Osteoblast (primary cell): ENCODE data around the gene CCDC154. TPM values are rescaled to one million over a fixed set of nuclear protein-coding genes. Genes with fewer than 3 reads are reported as not detected.
A peak's percentile ranks its signal among the peaks of the same experiment; 100 is the strongest.

Source experiments
- DNase-seq: peaks from one replicate; pipeline ENCODE4 v3.0.0; 2011; ENCODE audit warnings: low spot score, mixed read lengths; ENCODE audit not compliant: insufficient read length; ENCODE audit errors: missing footprints
- H2AFZ ChIP-seq: 2 replicates; pipeline ENCODE4 v1.6.0; 2011; ENCODE audit warnings: mild to moderate bottlenecking, low read length
- H3K27ac ChIP-seq: 2 replicates; pipeline ENCODE4 v1.5.1; 2011; ENCODE audit warnings: mild to moderate bottlenecking, low read depth, low read length, moderate library complexity
- H3K27me3 ChIP-seq: 2 replicates; pipeline ENCODE4 v1.6.0; 2012; ENCODE audit warnings: mild to moderate bottlenecking, control low read depth, inconsistent platforms, low read length, moderate library complexity; ENCODE audit not compliant: insufficient read depth
- H3K36me3 ChIP-seq: 2 replicates; pipeline ENCODE4 v1.5.1; 2011; ENCODE audit warnings: mild to moderate bottlenecking, low read length, control low read depth, moderate library complexity; ENCODE audit not compliant: insufficient read depth
- H3K4me1 ChIP-seq: 2 replicates; pipeline ENCODE4 v1.5.1; 2011; ENCODE audit warnings: mild to moderate bottlenecking, low read length, control low read depth, moderate library complexity; ENCODE audit not compliant: insufficient read depth
- H3K4me2 ChIP-seq: 2 replicates; pipeline ENCODE4 v1.6.0; 2011; ENCODE audit warnings: mild to moderate bottlenecking, low read length; ENCODE audit not compliant: insufficient read depth
- H3K4me3 ChIP-seq: fragments of 200-600 bp; sonication (generic); 3 replicates; pipeline ENCODE4 v1.5.1; 2012; ENCODE audit warnings: mild to moderate bottlenecking, low read length, inconsistent platforms; ENCODE audit not compliant: insufficient read depth
- H3K79me2 ChIP-seq: 2 replicates; pipeline ENCODE4 v1.6.0; 2012; ENCODE audit warnings: mild to moderate bottlenecking, low read length, control low read depth, inconsistent platforms; ENCODE audit not compliant: insufficient read depth
- H3K9me3 ChIP-seq: 2 replicates; pipeline ENCODE4 v1.5.1; 2011; ENCODE audit warnings: low read depth, low read length, control low read depth
- H4K20me1 ChIP-seq: 2 replicates; pipeline ENCODE4 v1.6.0; 2012; ENCODE audit warnings: mild to moderate bottlenecking, low read length, control low read depth; ENCODE audit not compliant: insufficient read depth
- total RNA-seq: library from RNA; depleted of rRNA; stranded (reverse); fragments of >200 nt; gene quantifications from 2 replicates; pipeline ENCODE4 v1.2.3, GENCODE V29; 2012
- TF ChIP-seq, protein P1 (sequence below): IDR thresholded peaks from 2 replicates; pipeline ENCODE4 v1.5.1; 2011; ENCODE audit warnings: mild to moderate bottlenecking, low read depth, low read length, moderate library complexity; ENCODE audit errors: extremely low read depth

The CCDC154 gene
- total RNA-seq, 1 donor = 0.36 TPM

- no peaks in the 10 kb centered on the region for H3K27me3 ChIP-seq
- H3K9me3 ChIP-seq = no peaks in the 10 kb centered on the region
- H3K27ac ChIP-seq = peak overlapping the region; percentile 84
- TF ChIP-seq, protein P1, sequence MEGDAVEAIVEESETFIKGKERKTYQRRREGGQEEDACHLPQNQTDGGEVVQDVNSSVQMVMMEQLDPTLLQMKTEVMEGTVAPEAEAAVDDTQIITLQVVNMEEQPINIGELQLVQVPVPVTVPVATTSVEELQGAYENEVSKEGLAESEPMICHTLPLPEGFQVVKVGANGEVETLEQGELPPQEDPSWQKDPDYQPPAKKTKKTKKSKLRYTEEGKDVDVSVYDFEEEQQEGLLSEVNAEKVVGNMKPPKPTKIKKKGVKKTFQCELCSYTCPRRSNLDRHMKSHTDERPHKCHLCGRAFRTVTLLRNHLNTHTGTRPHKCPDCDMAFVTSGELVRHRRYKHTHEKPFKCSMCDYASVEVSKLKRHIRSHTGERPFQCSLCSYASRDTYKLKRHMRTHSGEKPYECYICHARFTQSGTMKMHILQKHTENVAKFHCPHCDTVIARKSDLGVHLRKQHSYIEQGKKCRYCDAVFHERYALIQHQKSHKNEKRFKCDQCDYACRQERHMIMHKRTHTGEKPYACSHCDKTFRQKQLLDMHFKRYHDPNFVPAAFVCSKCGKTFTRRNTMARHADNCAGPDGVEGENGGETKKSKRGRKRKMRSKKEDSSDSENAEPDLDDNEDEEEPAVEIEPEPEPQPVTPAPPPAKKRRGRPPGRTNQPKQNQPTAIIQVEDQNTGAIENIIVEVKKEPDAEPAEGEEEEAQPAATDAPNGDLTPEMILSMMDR = no peak
- peak overlapping the region; percentile 95 for H3K4me2 ChIP-seq
- DNase-seq = no peak
- H3K4me3 ChIP-seq = peak overlapping the region; percentile 85
- peaks cover 9% of the 10 kb centered on the region for H3K4me1 ChIP-seq
- peaks cover 7% of the 10 kb centered on the region for H4K20me1 ChIP-seq
- H2AFZ ChIP-seq = peak overlapping the region; percentile 100
- H3K79me2 ChIP-seq = peaks cover 36% of the 10 kb centered on the region
- peaks cover 12% of the 10 kb centered on the region for H3K36me3 ChIP-seq
Observed at GRCh38 chr16:1492082-1492922, 47.9 kb upstream of the CCDC154 start.

DNA sequence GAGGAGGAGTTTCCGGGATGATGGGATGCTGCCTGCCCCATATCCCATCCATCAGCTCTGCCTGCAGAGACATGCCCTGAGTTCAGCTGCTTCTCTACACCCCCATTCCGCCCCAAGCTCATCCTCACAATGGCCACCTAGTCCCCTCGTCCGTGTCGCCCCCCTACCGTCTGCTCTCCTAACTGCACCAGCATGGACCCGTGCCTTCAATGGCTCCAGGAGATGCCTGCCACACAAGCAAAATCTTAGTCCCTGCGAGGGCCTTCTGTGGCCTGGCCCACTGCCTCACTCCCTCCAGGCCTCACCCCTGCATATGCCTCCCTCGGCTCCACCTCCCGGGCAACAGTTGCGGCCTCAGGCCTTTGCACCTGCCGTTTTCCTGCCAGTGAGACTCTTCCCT, 47.0 kb upstream of the CCDC154 start:
- peaks cover 7% of the 10 kb centered on the region for H4K20me1 ChIP-seq
- H3K27ac ChIP-seq = no peak overlapping the region

DNA sequence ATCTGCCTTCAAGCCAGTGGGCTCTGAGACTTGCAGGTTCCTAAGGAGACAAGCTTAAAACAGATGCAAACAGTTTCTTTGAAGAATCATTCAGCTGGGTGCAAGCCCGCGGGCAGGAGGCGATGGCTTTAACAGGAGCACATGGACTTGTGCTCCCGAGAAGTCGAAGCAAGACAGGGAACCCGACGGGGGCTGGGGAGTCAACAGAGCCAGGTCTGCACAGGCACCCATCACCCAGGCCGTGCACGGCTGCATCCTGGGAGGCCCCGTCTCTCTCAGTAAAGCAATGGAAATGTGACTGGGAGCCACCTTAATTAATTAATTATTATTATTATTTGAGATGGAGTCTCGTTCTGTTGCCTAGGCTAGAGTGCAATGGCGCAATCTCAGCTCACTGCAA, 44.7 kb upstream of the CCDC154 start:
- Histone ChIP-seq H3K4me3 (no peak overlapping the region), H3K9me3 (no peaks in the 10 kb centered on the region), H3K4me2 (no peak overlapping the region), H3K4me1 (peaks cover 7% of the 10 kb centered on the region), H3K36me3 (no peaks in the 10 kb centered on the region), H2AFZ (no peak overlapping the region), H3K27me3 (no peaks in the 10 kb centered on the region), H3K27ac (no peak overlapping the region), H3K79me2 (peaks cover 4% of the 10 kb centered on the region), H4K20me1 (no peaks in the 10 kb centered on the region)
- DNase-seq = no peak
- TF ChIP-seq, protein P1 = no peak

More for the DNA sequence above, 47.0 kb upstream of the CCDC154 start:
- H3K4me1 ChIP-seq = peaks cover 9% of the 10 kb centered on the region
- peaks cover 26% of the 10 kb centered on the region for H3K79me2 ChIP-seq
- H3K9me3 ChIP-seq = no peaks in the 10 kb centered on the region
- TF ChIP-seq, protein P1 = no peak
- no peak overlapping the region for H2AFZ ChIP-seq
- no peak for DNase-seq
- no peaks in the 10 kb centered on the region for H3K27me3 ChIP-seq
- H3K36me3 ChIP-seq = peaks cover 10% of the 10 kb centered on the region
- no peak overlapping the region for H3K4me3 ChIP-seq
- no peak overlapping the region for H3K4me2 ChIP-seq

- Histone ChIP-seq H4K20me1 (no peaks in the 10 kb centered on the region), H3K4me3 (no peak within 1 kb of the TSS), H2AFZ (no peak within 1 kb of the TSS), H3K4me1 (peaks cover 4% of the 10 kb centered on the region), H3K36me3 (no peaks in the 10 kb centered on the region), H3K9me3 (no peaks in the 10 kb centered on the region), H3K27me3 (no peaks in the 10 kb centered on the region), H3K27ac (no peak within 1 kb of the TSS), H3K79me2 (no peaks in the 10 kb centered on the region), H3K4me2 (no peak within 1 kb of the TSS)
- TF ChIP-seq, protein P1 = no peak
- no peak for DNase-seq
Observed at GRCh38 chr16:1488619-1489018, 44.3 kb upstream of the CCDC154 start, which contains the start of gene PTX4. Gene PTX4, minus strand, starts transcription at chr16:1488944. Its CDS starts 35 bp downstream, at chr16:1488909.
